HepG2 (cell line): ENCODE measurements around the gene TRIM44. TPM values are rescaled to one million over a fixed set of nuclear protein-coding genes. Genes with fewer than 3 reads are reported as not detected.
"Not testable (repeated sequence)": the region's sequence is repeated elsewhere in the genome, so short reads cannot be mapped to it uniquely, and the experiment has no call there.

Experiments
- ATAC-seq: fragments of 200-7000 bp; cut with Tn5 transposase; 3 replicates; pipeline ENCODE4 v1.9.1; 2020; ENCODE audit warnings: mild to moderate bottlenecking, moderate library complexity
- BruUV-seq: library from RNA; stranded (reverse); fragments of 400-500 nt; replicated peaks from 2 replicates; lab custom pipeline; 2021; lab: Mats Ljungman, UMichigan
- CTCF ChIA-PET: fragments of 300-600 bp; formaldehyde crosslinking; extraction: SDS; loops from one replicate; lab custom pipeline; 2021; ENCODE audit warnings: low total read pairs, inconsistent platforms, low intra/inter-chr PET ratio; lab: Yijun Ruan, JAX
- POLR2A ChIA-PET: fragments of 350-600 bp; sonication (Branson Sonifier 250); formaldehyde crosslinking; loops from one replicate; lab custom pipeline; 2020; ENCODE audit warnings: antibody characterized with exemption, inconsistent platforms; lab: Yijun Ruan, JAX
- DNase-seq: peaks from one replicate; pipeline ENCODE4 v3.0.0-alpha.2; 2015; ENCODE audit warnings: low spot score
- FAIRE-seq: peaks from 3 replicates; lab custom pipeline; 2011; peaks lifted over from hg19 to GRCh38; lab: Jason Lieb, UNC
- H2AFZ ChIP-seq: one replicate; pipeline ENCODE4 v1.6.1; 2011; ENCODE audit warnings: low read length, inconsistent platforms
- H3K27ac ChIP-seq: fragments of 300-600 bp; 3 replicates; pipeline ENCODE4 v1.8.0; 2011; ENCODE audit warnings: mixed run types, mild to moderate bottlenecking, mixed read lengths, low read length, inconsistent platforms; ENCODE audit not compliant: insufficient read depth; ENCODE audit errors: extremely low read length
- H3K27me3 ChIP-seq, 2 experiments: fragments of 200-600 bp in 1 of 2; 2 replicates in 1 of 2; 3 replicates in 1 of 2; pipeline versions ENCODE4 v1.6.0 to v1.8.0; 2011; ENCODE audit warnings: low read length in 2 of 2, mild to moderate bottlenecking in 2 of 2, moderate library complexity in 2 of 2, inconsistent platforms in 1 of 2; ENCODE audit not compliant: insufficient read depth in 2 of 2, control insufficient read depth in 1 of 2
- H3K36me3 ChIP-seq, 2 experiments: fragments of 200-600 bp in 1 of 2; replicated peaks in 1 of 2; 2 replicates in 1 of 2; 3 replicates in 1 of 2; pipeline versions ENCODE4 v1.5.1 to v1.8.0; 2011; ENCODE audit warnings: low read length in 2 of 2, inconsistent platforms in 1 of 2; ENCODE audit not compliant: insufficient read depth in 2 of 2, control insufficient read depth in 1 of 2
- H3K4me1 ChIP-seq: 2 replicates; pipeline ENCODE4 v1.5.1; 2012; ENCODE audit warnings: low read length, inconsistent platforms; ENCODE audit not compliant: insufficient read depth
- H3K4me2 ChIP-seq: 2 replicates; pipeline ENCODE4 v1.6.0; 2011; ENCODE audit warnings: low read depth, low read length, inconsistent platforms
- H3K4me3 ChIP-seq, 3 experiments: fragments of 200-600 bp in 1 of 3; sonication (generic), shearing (Covaris generic) in 1 of 3; replicated peaks in 1 of 3; 2 replicates each; pipeline ENCODE4 v1.5.1; 2011 to 2016; ENCODE audit warnings: low read length in 3 of 3, inconsistent platforms in 2 of 3, low read depth in 2 of 3, mild to moderate bottlenecking in 2 of 3, control low read depth in 1 of 3, mixed read lengths in 1 of 3; ENCODE audit not compliant: insufficient read depth in 1 of 3
- H3K79me2 ChIP-seq: one replicate; pipeline ENCODE4 v1.6.1; 2011; ENCODE audit warnings: low read length, inconsistent platforms; ENCODE audit not compliant: insufficient read depth
- H3K9ac ChIP-seq: 2 replicates; pipeline ENCODE4 v1.6.0; 2011; ENCODE audit warnings: mild to moderate bottlenecking, low read depth, low read length, inconsistent platforms; ENCODE audit not compliant: insufficient read depth
- H3K9me3 ChIP-seq: 2 replicates; pipeline ENCODE4 v1.5.1; 2012; ENCODE audit warnings: mild to moderate bottlenecking, low read length
- H4K20me1 ChIP-seq: 2 replicates; pipeline ENCODE4 v1.6.0; 2011; ENCODE audit warnings: inconsistent platforms, mild to moderate bottlenecking, low read length, moderate library complexity; ENCODE audit not compliant: insufficient read depth
- DMAP1 ChIP-seq: IDR thresholded peaks from 2 replicates; pipeline ENCODE4 v1.6.1; 2016
- DNMT3B ChIP-seq: conservative IDR thresholded peaks from 2 replicates; pipeline ENCODE4 v1.6.1; 2016; ENCODE audit warnings: missing biosample characterization, control low read depth
- ETV5 ChIP-seq: IDR thresholded peaks from 2 replicates; pipeline ENCODE4 v1.6.1; 2018; ENCODE audit warnings: missing biosample characterization, missing genetic modification reagents, inconsistent platforms, borderline replicate concordance
- REPIN1 ChIP-seq: sonication (generic); formaldehyde crosslinking; IDR thresholded peaks from 2 replicates; pipeline ENCODE4 v1.8.0; 2022; ENCODE audit warnings: missing genetic modification reagents, low read depth, mild to moderate bottlenecking, borderline replicate concordance
- SCMH1 ChIP-seq: sonication (generic); formaldehyde crosslinking; IDR thresholded peaks from 2 replicates; pipeline ENCODE4 v1.9.0; 2021; ENCODE audit warnings: missing genetic modification reagents, mild to moderate bottlenecking, borderline replicate concordance
- ZNF33A ChIP-seq: sonication (generic); formaldehyde crosslinking; IDR thresholded peaks from 2 replicates; pipeline ENCODE4 v1.5.1; 2020; ENCODE audit warnings: missing genetic modification reagents, mild to moderate bottlenecking, moderate library complexity, borderline replicate concordance
- ZNF354B ChIP-seq: sonication (generic); formaldehyde crosslinking; IDR thresholded peaks from 2 replicates; pipeline ENCODE4 v1.8.0; 2022; ENCODE audit warnings: mild to moderate bottlenecking, missing genetic modification reagents
- WGBS: methylation state at CpG from one replicate; pipeline ENCODE4 v1.1.6; 2017; ENCODE audit warnings: low lambda C conversion rate; 5-methylcytosine and 5-hydroxymethylcytosine counted together
- in situ Hi-C: cut with HindIII; loops from 2 replicates; pipeline ENCODE4 v1.10.0; 2017; ENCODE audit warnings: low pct_unique_long_range_greater_than_20kb; ENCODE audit not compliant: extremely low pct_ligation_motif_present
- intact Hi-C: fragments of 100-400 bp; cut with micrococcal nuclease; formaldehyde crosslinking; loops from one replicate; pipeline ENCODE4 v1.10.0; 2022; ENCODE audit not compliant: unreplicated experiment
- polyA plus RNA-seq, 8 experiments: library from polyadenylated mRNA; depleted of rRNA in 3 of 8; stranded (reverse) in 7 of 8; unstranded in 1 of 8; fragments of >200 nt; fragmentation: Illumina TruSeq in 4 of 8; extraction: Trizol in 4 of 8; gene quantifications; 2 replicates each; pipeline versions ENCODE4 v1.2.1 to v1.2.3, GENCODE V29; 2011 to 2016; ENCODE audit warnings: low read depth in 4 of 8, missing spikeins in 1 of 8, mixed read lengths in 1 of 8; ENCODE audit not compliant: insufficient read depth in 1 of 8
- total RNA-seq, 5 experiments: library from RNA; depleted of rRNA; stranded (reverse); fragments of >200 nt; fragmentation: Illumina TruSeq; extraction: Trizol; gene quantifications; 2 replicates each; pipeline ENCODE4 v1.2.3, GENCODE V29; 2016; ENCODE audit warnings: low read depth in 1 of 5

Gene TRIM44
- total and polyA plus RNA-seq, 2 of the 13 experiments (the other 11 are each of a cell fraction or from before 2014, with no cell fraction given) = 22.7 to 50.3 TPM

- CTCF ChIA-PET, H3K4me2 ChIP-seq, H3K9me3 ChIP-seq, BruUV-seq, in situ Hi-C loops, H3K4me3 ChIP-seq, DNase-seq, intact Hi-C loops, POLR2A ChIA-PET, H3K79me2 ChIP-seq, H3K9ac ChIP-seq, H4K20me1 ChIP-seq, ATAC-seq, FAIRE-seq, H3K4me1 ChIP-seq, H3K36me3 ChIP-seq, H3K27ac ChIP-seq, H3K27me3 ChIP-seq, H2AFZ ChIP-seq: not testable (repeated sequence)
- WGBS = 91% methylated on average over 3 of the region's 3 CpGs
These were observed 114.7 kb downstream of the TRIM44 start for GRCh38 chr11:35777241-35777640.

- H3K27ac ChIP-seq, in situ Hi-C loops, H2AFZ ChIP-seq, intact Hi-C loops, H3K27me3 ChIP-seq, H3K79me2 ChIP-seq, H3K4me2 ChIP-seq, H3K4me3 ChIP-seq, DNase-seq, CTCF ChIA-PET, H3K9me3 ChIP-seq, H4K20me1 ChIP-seq, H3K9ac ChIP-seq, ATAC-seq, H3K36me3 ChIP-seq, FAIRE-seq, H3K4me1 ChIP-seq, POLR2A ChIA-PET, BruUV-seq: not testable (repeated sequence)
- WGBS = 93% methylated on average over 3 of the region's 8 CpGs
These were observed 116.4 kb downstream of the TRIM44 start for GRCh38 chr11:35778943-35779342.

- intact Hi-C loops (no loop called here), in situ Hi-C loops (no loop called here)
- Histone ChIP-seq H2AFZ (no peak overlapping the region), H3K79me2 (no peaks in the 10 kb centered on the region), H3K9me3 (no peaks in the 10 kb centered on the region), H3K9ac (no peak overlapping the region), H3K27me3 (no peaks in the 10 kb centered on the region), H3K4me2 (no peak overlapping the region), H3K4me1 (no peaks in the 10 kb centered on the region), H3K27ac (no peak overlapping the region), H4K20me1 (no peaks in the 10 kb centered on the region), H3K36me3 (peaks cover 0 to 1% of the 10 kb centered on the region in 2 experiments; a peak in 2 of 5 replicates), H3K4me3 (no peak overlapping the region)
- over 99% methylated on average over 5 of the region's 5 CpGs for WGBS
- FAIRE-seq (no peak), DNase-seq (no peak), ATAC-seq (no peak)
- POLR2A ChIA-PET = no interaction called here
- CTCF ChIA-PET = no interaction called here
- BruUV-seq = no TSS peak
- TF ChIP-seq DMAP1 (CRISPR knock-in tag) = no peak
- no peak for TF ChIP-seq REPIN1 (CRISPR knock-in tag)
- TF ChIP-seq ZNF33A (CRISPR knock-in tag) = no peak
- TF ChIP-seq SCMH1 (CRISPR knock-in tag) = no peak
- TF ChIP-seq ZNF354B (CRISPR knock-in tag) = no peak
- no peak for TF ChIP-seq ETV5 (CRISPR knock-in tag)
- TF ChIP-seq DNMT3B (CRISPR knock-in tag) = no peak
- TF ChIP-seq, all 625 proteins: peak for 0
These were observed 116.8 kb downstream of the TRIM44 start for GRCh38 chr11:35779409-35779808.
